ENCODE data around the gene TENM3.

The TENM3 gene

GRCh38 chr4:182756161-182756690 lies 513.0 kb downstream of the TENM3 start:
- no peak for DNase-seq

GRCh38 chr4:182758273-182758672 lies 515.1 kb downstream of the TENM3 start:
- DNase-seq, result no peak

- no peak for DNase-seq
Measured at GRCh38 chr4:182760551-182761043, 517.4 kb downstream of the TENM3 start.

- DNase-seq, result no peak
Measured at GRCh38 chr4:182764137-182764536, 520.9 kb downstream of the TENM3 start.

GRCh38 chr4:182764642-182765041 lies 521.4 kb downstream of the TENM3 start:
- DNase-seq, result no peak

GRCh38 chr4:182765987-182766856 lies 523.0 kb downstream of the TENM3 start:
- DNase-seq, result no peak

DNA sequence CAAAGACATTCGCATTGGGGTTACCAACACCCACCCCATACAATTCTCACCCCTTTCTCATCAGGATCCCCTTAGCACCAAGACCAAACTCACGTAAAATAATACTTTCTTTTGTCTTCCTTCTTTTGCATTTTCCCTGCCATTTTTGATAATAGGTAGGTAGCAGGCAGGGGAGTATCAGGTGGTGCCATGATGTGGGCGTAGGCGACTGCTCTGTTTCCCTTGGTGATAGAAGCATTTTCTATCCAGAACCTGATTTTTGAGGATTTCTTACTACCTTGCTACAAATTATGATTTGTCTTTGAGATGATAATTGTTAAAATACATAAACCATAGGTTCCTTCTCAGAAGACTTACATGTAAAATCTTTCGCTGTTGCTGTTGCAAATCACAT lies 523.7 kb downstream of the TENM3 start:
- no peak for DNase-seq

GRCh38 chr4:182768838-182769237 lies 525.6 kb downstream of the TENM3 start:
- no peak for DNase-seq

GRCh38 chr4:182770259-182770995 lies 527.2 kb downstream of the TENM3 start:
- no peak for DNase-seq

DNA sequence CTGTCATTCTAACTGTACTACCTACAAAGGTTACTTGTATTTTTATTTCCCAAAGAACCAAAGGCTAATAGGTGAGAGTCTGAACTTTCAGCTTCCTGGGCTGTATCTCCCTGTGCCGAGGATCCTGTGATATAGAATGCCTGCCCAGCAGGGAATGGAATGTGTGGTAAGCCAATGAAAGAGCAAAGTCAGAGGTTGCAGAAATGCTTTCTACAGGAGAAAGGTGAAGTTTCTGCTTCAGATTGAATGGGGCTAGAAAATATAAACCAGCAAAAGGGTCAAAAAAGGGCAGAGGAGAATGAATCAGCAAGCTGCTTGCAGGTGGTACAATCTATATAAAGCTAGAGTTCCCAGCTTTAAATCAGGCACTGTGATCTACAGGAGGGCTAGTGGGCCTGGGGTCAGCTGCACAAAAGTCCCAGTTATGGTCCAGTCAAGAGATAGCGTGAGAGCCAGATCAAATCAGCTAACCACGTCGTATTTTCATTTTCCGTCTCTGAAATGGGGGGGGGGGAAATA lies 527.9 kb downstream of the TENM3 start:
- no peak for DNase-seq

GRCh38 chr4:182775075-182775474 lies 531.9 kb downstream of the TENM3 start:
- no peak for DNase-seq

- no peak for DNase-seq
Measured at GRCh38 chr4:182776376-182777105, 533.3 kb downstream of the TENM3 start.

DNA sequence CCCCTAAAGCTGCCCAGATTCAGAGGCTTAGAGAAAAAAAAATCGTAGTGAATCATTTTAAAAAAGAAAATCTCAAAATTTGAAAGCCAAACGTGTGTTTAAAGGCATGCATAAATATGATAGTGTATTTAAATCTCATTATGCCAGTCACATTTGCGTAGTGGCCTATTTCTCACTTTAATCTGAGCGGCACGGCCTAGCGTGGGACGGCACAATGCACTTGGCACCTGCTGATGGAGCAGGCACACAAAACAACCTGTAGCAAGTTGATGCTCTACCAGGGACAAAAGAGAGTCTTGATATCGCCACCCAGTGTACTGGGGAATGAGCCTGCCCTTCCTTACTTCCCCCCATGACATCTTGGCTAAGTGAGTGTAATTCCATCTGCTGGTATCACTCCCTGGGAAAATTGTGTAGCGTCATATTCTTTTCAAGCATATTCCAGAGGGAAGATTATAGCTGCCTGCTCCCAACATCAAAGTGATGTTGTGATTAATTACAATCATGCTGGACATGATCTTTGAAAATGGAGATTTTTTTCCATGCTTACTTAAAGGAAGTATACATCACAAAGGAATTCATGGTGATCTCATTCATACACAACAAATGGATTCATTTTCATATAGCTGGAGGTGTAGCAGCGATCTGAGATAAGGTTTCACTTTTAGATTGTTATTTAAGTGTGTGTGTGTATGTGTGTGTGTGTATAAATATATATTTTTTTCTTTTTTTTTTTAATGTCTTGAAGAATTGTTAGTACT lies 535.2 kb downstream of the TENM3 start:
- no peak for DNase-seq

DNA sequence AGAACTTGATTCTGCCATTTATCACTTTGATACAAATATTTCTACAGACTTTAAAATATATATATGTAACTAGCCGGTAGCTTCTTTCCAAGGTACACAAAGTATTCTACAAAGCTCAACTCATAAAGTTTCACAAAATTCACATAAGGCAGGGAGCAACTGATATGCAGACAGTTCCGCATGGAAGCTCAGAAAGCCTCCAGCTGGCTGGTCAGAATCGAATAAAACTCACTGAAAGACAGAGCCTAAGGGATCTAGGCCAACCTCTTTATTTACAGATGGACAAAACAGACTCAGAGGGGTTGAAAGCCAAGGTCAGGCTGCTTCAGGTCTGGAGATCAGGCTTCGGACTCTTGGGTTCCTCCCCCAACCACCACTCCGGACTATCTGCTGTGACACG lies 543.8 kb downstream of the TENM3 start:
- no peak for DNase-seq

DNA sequence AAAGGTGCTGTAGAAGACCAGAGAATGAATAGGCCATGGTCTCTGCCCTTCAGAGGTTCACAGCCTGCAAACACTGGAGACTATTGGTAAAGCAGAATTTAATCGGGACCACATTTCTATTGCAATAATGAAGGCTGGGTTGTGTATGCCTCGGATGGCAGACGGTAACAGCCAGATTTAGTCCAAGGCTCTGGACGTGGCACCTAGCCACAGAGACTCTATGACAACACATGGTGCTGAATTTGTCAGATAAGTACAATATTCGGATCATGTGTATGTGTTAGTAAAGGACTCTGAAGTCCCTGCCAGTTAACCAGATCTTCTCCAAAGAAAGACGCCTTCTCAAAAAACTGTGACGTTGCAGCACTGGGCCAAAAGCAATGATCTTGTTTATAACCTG lies 545.0 kb downstream of the TENM3 start:
- DNase-seq, result no peak

- peak; percentile 23 for DNase-seq
Measured at GRCh38 chr4:182789529-182789928, 546.3 kb downstream of the TENM3 start.

DNA sequence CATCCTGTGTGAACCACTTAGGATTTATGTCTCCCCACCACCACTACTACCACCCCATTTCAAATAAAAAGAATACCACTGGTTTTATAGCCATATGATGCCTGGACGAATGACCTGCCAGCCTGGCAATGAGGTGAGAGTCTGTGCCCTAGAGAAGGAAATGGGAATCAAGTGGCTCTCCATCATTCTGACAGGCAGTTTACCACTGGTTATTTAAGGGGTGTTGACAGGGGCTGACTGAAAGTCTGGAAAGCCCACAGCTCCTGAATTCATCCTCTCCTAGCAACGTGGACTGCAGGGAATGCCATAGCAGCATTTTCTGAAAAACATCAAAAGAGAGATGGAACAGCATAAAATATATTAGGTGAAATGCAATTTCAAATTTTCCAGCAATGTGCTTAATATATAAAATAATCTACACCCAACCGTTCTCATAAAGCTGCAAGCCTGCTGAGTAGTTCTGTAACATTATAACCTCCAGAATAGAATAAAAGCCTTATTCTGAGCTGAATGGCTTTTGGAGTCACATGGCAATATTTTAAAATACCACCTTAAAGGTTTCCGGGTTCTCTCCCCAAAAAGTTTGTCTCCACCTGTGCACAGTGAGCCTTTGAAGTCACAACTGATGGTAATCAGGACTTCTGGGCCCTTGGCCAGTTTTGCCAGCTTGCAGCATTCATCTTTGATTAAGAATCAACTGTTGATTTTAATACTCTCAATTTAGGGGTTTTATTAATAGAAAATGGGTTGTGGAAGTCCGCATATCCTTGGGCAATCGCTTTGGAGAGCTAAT lies 552.4 kb downstream of the TENM3 start:
- no peak for DNase-seq

- no peak for DNase-seq
Measured at GRCh38 chr4:182799515-182800215, 556.5 kb downstream of the TENM3 start.

- DNase-seq, result no peak
Measured at GRCh38 chr4:182800216-182800515, 557.0 kb downstream of the TENM3 start.

GRCh38 chr4:182801636-182802035 lies 558.4 kb downstream of the TENM3 start:
- DNase-seq, result no peak

- no peak for DNase-seq
Measured at GRCh38 chr4:182802621-182803020, 559.4 kb downstream of the TENM3 start.

Data from NCI-H2081 treated with DMSO at 0.1 percent for 48 hours (cell line).